GM18499 (cell line): Measurements from ENCODE around the gene AMOTL1.

Experiments
- ATAC-seq: cut with Tn5 transposase; IDR thresholded peaks from one replicate; pipeline ENCODE4 v1.9.1; 2021; ENCODE audit warnings: moderate number of reproducible peaks; ENCODE audit not compliant: insufficient read depth, unreplicated experiment

AMOTL1 gene

GRCh38 chr11:94870422-94870821 is 102.3 kb downstream of the AMOTL1 start:
- no peak for ATAC-seq

GRCh38 chr11:94871491-94872185 is 103.5 kb downstream of the AMOTL1 start:
- no peak for ATAC-seq

GRCh38 chr11:94873916-94874540 is 105.9 kb downstream of the AMOTL1 start:
- ATAC-seq, result no peak

GRCh38 chr11:94876222-94876621 is 108.1 kb downstream of the AMOTL1 start:
- ATAC-seq, result no peak

- peak; percentile 96 for ATAC-seq
Observed at GRCh38 chr11:94876645-94877442, 108.7 kb downstream of the AMOTL1 start.

- ATAC-seq, result no peak
Observed at GRCh38 chr11:94877443-94878200, 109.5 kb downstream of the AMOTL1 start.

GRCh38 chr11:94879006-94879405 is 110.8 kb downstream of the AMOTL1 start:
- no peak for ATAC-seq

GRCh38 chr11:94880216-94880615 is 112.1 kb downstream of the AMOTL1 start:
- ATAC-seq, result no peak

GRCh38 chr11:94882931-94883330 is 114.8 kb downstream of the AMOTL1 start:
- no peak for ATAC-seq

- ATAC-seq, result no peak
Observed at GRCh38 chr11:94883878-94884277, 115.7 kb downstream of the AMOTL1 start.

- ATAC-seq, result no peak
Observed at GRCh38 chr11:94884376-94884775, 116.2 kb downstream of the AMOTL1 start.

GRCh38 chr11:94885133-94885532 is 117.0 kb downstream of the AMOTL1 start:
- ATAC-seq, result no peak

- ATAC-seq, result no peak
Observed at GRCh38 chr11:94885581-94885980, 117.4 kb downstream of the AMOTL1 start.

- no peak for ATAC-seq
Observed at GRCh38 chr11:94888204-94888603, 120.0 kb downstream of the AMOTL1 start.

- no peak for ATAC-seq
Observed at GRCh38 chr11:94895451-94895850, 127.3 kb downstream of the AMOTL1 start.

- ATAC-seq, result no peak
Observed at GRCh38 chr11:94895971-94896370, 127.8 kb downstream of the AMOTL1 start.

- ATAC-seq, result peak; percentile 67
Observed at GRCh38 chr11:94897330-94897768, 129.2 kb downstream of the AMOTL1 start.

- ATAC-seq, result no peak
Observed at GRCh38 chr11:94907226-94907625, 139.1 kb downstream of the AMOTL1 start.

- no peak for ATAC-seq
Observed at GRCh38 chr11:94909371-94909820, 141.2 kb downstream of the AMOTL1 start.

GRCh38 chr11:94910270-94910669 is 142.1 kb downstream of the AMOTL1 start:
- no peak for ATAC-seq
